ENCODE data around the gene MAP3K2.
A peak's percentile ranks its signal among the peaks of the same experiment; 100 is the strongest.

Gene MAP3K2

GRCh38 chr2:127424598-127425520, 37.1 kb upstream of the MAP3K2 start:
- DNase-seq (ENCODE audit: low read depth in 1 of 2, low spot score in 1 of 2) = no peak
- TF ChIP-seq JUND (IDR thresholded peaks at IDR 0.05; ENCODE audit: low read depth) = no peak
- in situ Hi-C loops (cut with HindIII; ENCODE audit: low pct_unique_long_range_greater_than_20kb, low sequenced_read_pairs) = no loop called here

- DNase-seq (ENCODE audit: low read depth in 1 of 2, low spot score in 1 of 2) = no peak
- no peak for TF ChIP-seq JUND (IDR thresholded peaks at IDR 0.05; ENCODE audit: low read depth)
- in situ Hi-C loops (cut with HindIII; ENCODE audit: low pct_unique_long_range_greater_than_20kb, low sequenced_read_pairs) = no loop called here
Observed at GRCh38 chr2:127423880-127424279, 36.1 kb upstream of the MAP3K2 start.

GRCh38 chr2:127423478-127423843, 35.7 kb upstream of the MAP3K2 start:
- no peak for DNase-seq (ENCODE audit: low read depth in 1 of 2, low spot score in 1 of 2)
- TF ChIP-seq JUND (IDR thresholded peaks at IDR 0.05; ENCODE audit: low read depth) = no peak
- in situ Hi-C loops (cut with HindIII; ENCODE audit: low pct_unique_long_range_greater_than_20kb, low sequenced_read_pairs) = no loop called here

GRCh38 chr2:127422559-127423477, 35.0 kb upstream of the MAP3K2 start:
- in situ Hi-C loops (cut with HindIII; ENCODE audit: low pct_unique_long_range_greater_than_20kb, low sequenced_read_pairs) = no loop called here
- TF ChIP-seq JUND (IDR thresholded peaks at IDR 0.05; ENCODE audit: low read depth) = no peak
- DNase-seq (ENCODE audit: low read depth in 1 of 2, low spot score in 1 of 2) = no peak

GRCh38 chr2:127421871-127422558, 34.2 kb upstream of the MAP3K2 start:
- in situ Hi-C loops (cut with HindIII; ENCODE audit: low pct_unique_long_range_greater_than_20kb, low sequenced_read_pairs) = no loop called here

GRCh38 chr2:127421116-127421800, 33.5 kb upstream of the MAP3K2 start:
- no peak for TF ChIP-seq JUND (IDR thresholded peaks at IDR 0.05; ENCODE audit: low read depth)
- in situ Hi-C loops (cut with HindIII; ENCODE audit: low pct_unique_long_range_greater_than_20kb, low sequenced_read_pairs) = no loop called here
- no peak for DNase-seq (ENCODE audit: low read depth in 1 of 2, low spot score in 1 of 2)

More at GRCh38 chr2:127421871-127422558, 34.2 kb upstream of the MAP3K2 start:
- no peak for DNase-seq (ENCODE audit: low read depth in 1 of 2, low spot score in 1 of 2)
- TF ChIP-seq JUND (IDR thresholded peaks at IDR 0.05; ENCODE audit: low read depth) = no peak

- TF ChIP-seq JUND (IDR thresholded peaks at IDR 0.05; ENCODE audit: low read depth) = no peak
- in situ Hi-C loops (cut with HindIII; ENCODE audit: low pct_unique_long_range_greater_than_20kb, low sequenced_read_pairs) = no loop called here
- DNase-seq (ENCODE audit: low read depth in 1 of 2, low spot score in 1 of 2) = no peak
Observed at GRCh38 chr2:127420039-127420864, 32.5 kb upstream of the MAP3K2 start.

GRCh38 chr2:127419448-127420038, 31.8 kb upstream of the MAP3K2 start:
- peak in 1 of 2 experiments; percentile 40 for DNase-seq (ENCODE audit: low read depth in 1 of 2, low spot score in 1 of 2)
- in situ Hi-C loops (cut with HindIII; ENCODE audit: low pct_unique_long_range_greater_than_20kb, low sequenced_read_pairs) = no loop called here
- no peak for TF ChIP-seq JUND (IDR thresholded peaks at IDR 0.05; ENCODE audit: low read depth)

- in situ Hi-C loops (cut with HindIII; ENCODE audit: low pct_unique_long_range_greater_than_20kb, low sequenced_read_pairs) = no loop called here
Observed at GRCh38 chr2:127419112-127419430, 31.3 kb upstream of the MAP3K2 start.

GRCh38 chr2:127418300-127419111, 30.7 kb upstream of the MAP3K2 start, which contains the start of gene PROC:
PROC (plus strand) TSS chr2:127418427; CDS start chr2:127419943, 1,516 bp downstream.
- in situ Hi-C loops (cut with HindIII; ENCODE audit: low pct_unique_long_range_greater_than_20kb, low sequenced_read_pairs) = no loop called here
- no peak for DNase-seq (ENCODE audit: low read depth in 1 of 2, low spot score in 1 of 2)
- no peak for TF ChIP-seq JUND (IDR thresholded peaks at IDR 0.05; ENCODE audit: low read depth)

More at GRCh38 chr2:127419112-127419430, 31.3 kb upstream of the MAP3K2 start:
- TF ChIP-seq JUND (IDR thresholded peaks at IDR 0.05; ENCODE audit: low read depth) = no peak
- no peak for DNase-seq (ENCODE audit: low read depth in 1 of 2, low spot score in 1 of 2)

Data from T47D (cell line).